HUES48 (cell line): Measurements from ENCODE around the gene UBE2R2.
"Not testable (repeated sequence)": the region's sequence is repeated elsewhere in the genome, so short reads cannot be mapped to it uniquely, and the experiment has no call there.

Source experiments
- H3K27ac ChIP-seq: one replicate; pipeline ENCODE4 v1.7.0; 2013; ENCODE audit warnings: low read depth, low read length, inconsistent platforms
- H3K27me3 ChIP-seq: 2 replicates; pipeline ENCODE4 v1.6.1; 2013; ENCODE audit warnings: mild to moderate bottlenecking, low read length; ENCODE audit not compliant: control insufficient read depth, insufficient read depth
- H3K36me3 ChIP-seq: 2 replicates; pipeline ENCODE4 v1.6.1; 2013; ENCODE audit warnings: low read length; ENCODE audit not compliant: control insufficient read depth, insufficient read depth
- H3K4me1 ChIP-seq: 2 replicates; pipeline ENCODE4 v1.6.1; 2013; ENCODE audit warnings: mild to moderate bottlenecking, low read length; ENCODE audit not compliant: control insufficient read depth, insufficient read depth
- H3K4me3 ChIP-seq: 2 replicates; pipeline ENCODE4 v1.5.1; 2013; ENCODE audit warnings: mild to moderate bottlenecking, low read depth, low read length
- H3K9ac ChIP-seq: 2 replicates; pipeline ENCODE4 v1.6.1; 2013; ENCODE audit warnings: mild to moderate bottlenecking, low read depth, low read length, moderate library complexity
- H3K9me3 ChIP-seq: 2 replicates; pipeline ENCODE4 v1.6.1; 2013; ENCODE audit warnings: low read length; ENCODE audit not compliant: control insufficient read depth, insufficient read depth

The UBE2R2 gene

GRCh38 chr9:33816327-33817252 lies at the start of gene UBE2R2:
UBE2R2 (plus strand) TSS chr9:33817160; CDS start chr9:33817758, 598 bp downstream.
- peak within 1 kb of the TSS; percentile 97 for H3K9ac ChIP-seq
- no peaks in the 10 kb centered on the region for H3K36me3 ChIP-seq
- peaks cover 24% of the 10 kb centered on the region for H3K4me1 ChIP-seq
- H3K27ac ChIP-seq: peak within 1 kb of the TSS; percentile 99
- H3K27me3 ChIP-seq: no peaks in the 10 kb centered on the region
- peak within 1 kb of the TSS; percentile 95 for H3K4me3 ChIP-seq
- no peaks in the 10 kb centered on the region for H3K9me3 ChIP-seq

GRCh38 chr9:33770156-33770880 lies 46.6 kb upstream of the UBE2R2 start:
- H3K36me3 ChIP-seq, H3K4me1 ChIP-seq, H3K27ac ChIP-seq, H3K9ac ChIP-seq, H3K4me3 ChIP-seq, H3K9me3 ChIP-seq, H3K27me3 ChIP-seq: not testable (repeated sequence)

GRCh38 chr9:33773135-33773534 lies 43.8 kb upstream of the UBE2R2 start:
- H3K36me3 ChIP-seq, H3K27ac ChIP-seq, H3K27me3 ChIP-seq, H3K9ac ChIP-seq, H3K4me3 ChIP-seq, H3K9me3 ChIP-seq, H3K4me1 ChIP-seq: not testable (repeated sequence)

- H3K4me3 ChIP-seq, H3K9me3 ChIP-seq, H3K36me3 ChIP-seq, H3K27ac ChIP-seq, H3K4me1 ChIP-seq, H3K9ac ChIP-seq, H3K27me3 ChIP-seq: not testable (repeated sequence)
Observed at GRCh38 chr9:33774074-33774659, 42.8 kb upstream of the UBE2R2 start.

- no peaks in the 10 kb centered on the region for H3K4me1 ChIP-seq
- H3K9ac ChIP-seq: no peak overlapping the region
- H3K36me3 ChIP-seq: no peaks in the 10 kb centered on the region
Observed at GRCh38 chr9:33776578-33776977, 40.4 kb upstream of the UBE2R2 start.

GRCh38 chr9:33778700-33779351 lies 38.1 kb upstream of the UBE2R2 start:
- H3K9ac ChIP-seq: no peak overlapping the region
- no peaks in the 10 kb centered on the region for H3K27me3 ChIP-seq
- H3K9me3 ChIP-seq: no peaks in the 10 kb centered on the region
- H3K27ac ChIP-seq: no peak overlapping the region
- H3K36me3 ChIP-seq: no peaks in the 10 kb centered on the region
- H3K4me3 ChIP-seq: no peak overlapping the region
- no peaks in the 10 kb centered on the region for H3K4me1 ChIP-seq

More at GRCh38 chr9:33776578-33776977, 40.4 kb upstream of the UBE2R2 start:
- H3K27me3 ChIP-seq: no peaks in the 10 kb centered on the region
- no peak overlapping the region for H3K27ac ChIP-seq
- H3K4me3 ChIP-seq: no peak overlapping the region
- H3K9me3 ChIP-seq: no peaks in the 10 kb centered on the region

GRCh38 chr9:33780276-33780675 lies 36.7 kb upstream of the UBE2R2 start:
- Histone ChIP-seq H3K36me3 (no peaks in the 10 kb centered on the region), H3K27ac (no peak overlapping the region), H3K4me1 (no peaks in the 10 kb centered on the region), H3K4me3 (no peak overlapping the region), H3K27me3 (no peaks in the 10 kb centered on the region), H3K9me3 (no peaks in the 10 kb centered on the region), H3K9ac (no peak overlapping the region)

- Histone ChIP-seq H3K36me3 (no peaks in the 10 kb centered on the region), H3K27me3 (no peaks in the 10 kb centered on the region), H3K27ac (no peak overlapping the region)
Observed at GRCh38 chr9:33781736-33782135, 35.2 kb upstream of the UBE2R2 start.

GRCh38 chr9:33782395-33783152 lies 34.4 kb upstream of the UBE2R2 start:
- Histone ChIP-seq H3K4me1 (no peaks in the 10 kb centered on the region), H3K9ac (no peak overlapping the region), H3K27me3 (no peaks in the 10 kb centered on the region), H3K4me3 (no peak overlapping the region), H3K9me3 (no peaks in the 10 kb centered on the region), H3K36me3 (no peaks in the 10 kb centered on the region), H3K27ac (no peak overlapping the region)

More at GRCh38 chr9:33781736-33782135, 35.2 kb upstream of the UBE2R2 start:
- Histone ChIP-seq H3K4me1 (no peaks in the 10 kb centered on the region), H3K9ac (no peak overlapping the region), H3K4me3 (no peak overlapping the region), H3K9me3 (no peaks in the 10 kb centered on the region)

- H3K4me1 ChIP-seq: no peaks in the 10 kb centered on the region
- no peaks in the 10 kb centered on the region for H3K27me3 ChIP-seq
- H3K9ac ChIP-seq: no peak overlapping the region
- no peak overlapping the region for H3K27ac ChIP-seq
- H3K9me3 ChIP-seq: no peaks in the 10 kb centered on the region
- H3K36me3 ChIP-seq: no peaks in the 10 kb centered on the region
- no peak overlapping the region for H3K4me3 ChIP-seq
Observed at GRCh38 chr9:33785914-33786313, 31.0 kb upstream of the UBE2R2 start.
